HG03196 (cell line): Measurements from ENCODE around the gene TOX2.

Source experiments
- ATAC-seq: cut with Tn5 transposase; IDR thresholded peaks from one replicate; pipeline ENCODE4 v1.9.1; 2021; ENCODE audit not compliant: unreplicated experiment

TOX2 gene

DNA sequence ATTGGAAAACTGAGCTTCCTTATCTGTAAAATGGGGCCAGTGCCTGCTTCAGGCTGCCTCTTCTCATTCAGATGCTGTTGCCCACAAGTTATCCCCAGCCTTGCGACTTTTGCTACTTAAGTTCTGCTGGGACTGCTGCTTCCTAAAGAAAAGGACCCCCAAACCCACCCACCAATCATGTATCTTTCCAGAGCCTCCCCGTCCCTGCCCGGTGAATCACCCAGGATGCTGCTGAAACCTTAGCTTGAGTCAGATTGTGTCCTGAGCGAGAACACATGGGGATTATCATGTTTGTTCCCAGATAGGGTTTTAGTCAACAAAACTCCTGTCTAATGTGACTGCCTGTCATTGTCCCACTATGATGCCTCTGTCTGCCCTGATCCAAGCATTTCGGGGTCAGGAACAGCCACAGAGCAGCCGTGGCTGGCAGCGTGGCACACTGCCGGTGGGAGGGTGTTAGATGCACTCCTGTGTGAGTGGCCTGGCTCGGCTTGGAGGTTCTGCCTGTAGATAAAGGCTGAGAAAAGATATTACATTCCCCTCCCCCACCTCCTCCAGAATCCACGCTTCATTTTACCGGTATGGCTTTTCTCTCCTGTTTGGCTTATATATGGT, 79.9 kb downstream of the TOX2 start:
- ATAC-seq = no peak

DNA sequence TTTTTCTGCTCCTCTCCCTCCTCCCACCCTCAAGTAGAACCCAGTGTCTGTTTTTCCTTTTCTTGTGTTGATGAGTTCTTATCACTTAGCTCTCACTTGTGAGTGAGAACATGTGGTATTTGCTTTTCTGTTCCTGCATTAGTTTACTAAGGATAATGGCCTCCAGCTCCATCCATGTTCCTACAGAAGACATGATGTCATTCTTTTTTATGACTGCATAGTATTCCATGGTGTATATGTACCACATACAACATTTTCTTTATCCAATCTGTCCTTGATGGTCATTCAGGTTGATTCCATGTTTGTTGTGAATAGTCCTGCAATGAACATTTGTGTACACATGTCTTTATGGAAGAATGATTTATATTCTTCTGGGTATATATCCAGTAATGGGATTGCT, 81.0 kb downstream of the TOX2 start:
- no peak for ATAC-seq

DNA sequence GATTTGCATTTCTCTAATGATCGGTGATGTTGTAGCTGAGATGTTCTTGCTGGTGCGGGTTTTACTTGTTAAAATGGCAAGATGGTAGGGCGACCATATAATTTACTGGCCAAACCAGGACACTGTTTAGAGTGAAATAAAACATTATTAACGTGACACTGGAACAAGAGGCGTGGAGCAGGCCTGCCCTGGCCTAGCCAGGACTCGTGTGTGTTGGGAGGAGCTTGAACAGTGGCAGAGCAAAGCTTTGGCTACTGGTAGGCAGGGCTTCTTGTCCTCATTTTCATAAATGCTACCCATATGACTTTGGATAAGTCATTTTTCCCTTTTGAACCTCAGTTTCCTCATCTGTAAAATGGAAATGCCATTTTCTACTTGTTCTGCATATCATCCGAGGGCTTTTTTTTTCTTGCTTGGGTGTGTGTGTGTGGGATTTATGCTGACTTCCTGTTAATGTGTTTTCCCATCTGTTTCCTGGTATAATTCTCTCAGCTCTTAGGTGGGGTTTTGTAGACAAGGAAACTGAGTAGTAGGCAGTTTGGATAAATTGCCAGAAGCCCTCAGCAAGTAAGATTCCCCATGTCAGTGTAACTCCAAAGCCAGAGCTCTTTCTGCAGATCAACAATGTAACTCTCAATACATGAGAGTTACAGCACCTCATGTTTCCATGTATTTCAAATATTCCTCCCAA, 81.7 kb downstream of the TOX2 start:
- ATAC-seq = no peak

GRCh38 chr20:43999848-44000247, 85.2 kb downstream of the TOX2 start:
- ATAC-seq = no peak

DNA sequence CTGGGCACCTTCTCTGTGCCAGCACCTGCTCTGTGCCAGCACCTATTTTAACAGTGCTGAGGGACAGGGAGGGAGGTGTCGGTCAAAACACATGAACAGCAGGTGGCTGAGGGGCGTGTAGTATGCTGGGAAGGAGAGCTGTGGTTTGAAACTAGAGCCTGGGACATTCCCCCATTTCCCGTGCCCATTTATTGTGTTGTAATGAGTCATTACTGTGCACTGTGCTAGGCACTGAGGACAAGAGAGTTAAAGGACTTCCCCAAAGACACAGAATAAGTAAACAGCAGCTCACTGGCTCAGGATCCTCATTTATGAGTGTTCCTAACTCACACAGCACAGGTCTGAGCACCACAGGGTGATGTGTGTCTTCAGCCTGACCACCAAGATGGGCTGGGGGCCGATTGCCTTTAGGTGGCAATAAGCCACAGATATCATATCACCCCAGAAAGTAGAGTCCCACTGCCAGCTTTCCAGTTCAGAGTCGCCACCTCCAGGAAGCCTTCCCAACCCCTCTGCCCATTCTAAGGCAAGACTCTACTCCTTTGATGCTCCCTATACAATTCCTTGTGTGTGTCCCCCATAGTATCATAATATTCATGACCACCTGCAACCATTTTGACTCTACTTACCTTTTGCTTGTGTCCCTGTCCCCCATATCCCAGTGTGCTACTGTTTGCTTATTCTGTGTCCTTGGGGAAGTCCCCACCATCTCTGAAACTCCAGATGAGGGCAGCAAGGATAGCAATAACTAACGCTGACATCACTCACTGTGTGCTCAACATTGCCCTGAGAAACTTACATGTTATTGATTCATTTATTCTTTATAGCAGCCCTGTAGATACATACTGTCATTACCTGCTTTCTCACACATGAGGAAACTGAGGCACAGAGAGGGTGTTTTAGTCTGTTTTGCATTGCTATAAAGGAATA, 87.3 kb downstream of the TOX2 start:
- ATAC-seq = no peak

DNA sequence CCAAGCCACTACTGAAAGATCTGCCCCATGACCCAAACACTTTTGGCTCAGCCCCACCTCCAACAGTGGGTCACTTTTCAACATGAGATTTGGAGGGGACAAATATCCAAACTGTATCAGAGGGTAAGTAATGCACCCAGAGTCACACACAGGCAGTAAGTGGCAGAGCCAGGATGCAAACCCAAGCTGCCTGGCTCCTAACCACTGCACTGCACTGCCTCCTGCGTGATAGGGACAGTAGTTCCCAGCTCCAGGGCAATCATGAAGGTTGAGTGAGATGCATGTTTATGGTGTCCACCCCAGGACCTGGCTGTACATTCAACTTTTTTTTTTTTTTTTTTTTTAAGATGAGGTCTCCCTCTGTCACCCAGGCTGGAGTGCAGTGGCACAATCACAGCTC, 88.2 kb downstream of the TOX2 start:
- no peak for ATAC-seq

DNA sequence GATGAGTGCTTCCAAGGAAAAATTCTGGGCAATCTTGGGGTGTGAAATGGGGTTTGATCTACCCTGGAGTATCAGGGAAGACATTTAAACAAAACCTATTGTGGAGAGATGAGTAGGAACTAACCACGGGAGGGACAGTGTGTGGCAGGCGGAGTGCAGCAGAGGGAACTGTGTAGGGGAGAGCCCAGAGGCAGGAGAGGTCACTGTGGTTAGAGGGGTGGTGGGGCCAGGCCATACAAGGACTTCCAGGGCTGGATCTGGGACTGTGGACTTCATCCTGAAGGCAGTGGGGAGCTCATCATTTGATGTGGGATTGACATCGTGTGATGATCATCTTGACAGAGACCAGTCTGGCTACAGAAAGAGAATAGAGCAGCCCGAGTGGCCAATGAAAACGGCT, 89.0 kb downstream of the TOX2 start:
- no peak for ATAC-seq

- ATAC-seq = no peak
These were observed 89.8 kb downstream of the TOX2 start for GRCh38 chr20:44004306-44004915.

DNA sequence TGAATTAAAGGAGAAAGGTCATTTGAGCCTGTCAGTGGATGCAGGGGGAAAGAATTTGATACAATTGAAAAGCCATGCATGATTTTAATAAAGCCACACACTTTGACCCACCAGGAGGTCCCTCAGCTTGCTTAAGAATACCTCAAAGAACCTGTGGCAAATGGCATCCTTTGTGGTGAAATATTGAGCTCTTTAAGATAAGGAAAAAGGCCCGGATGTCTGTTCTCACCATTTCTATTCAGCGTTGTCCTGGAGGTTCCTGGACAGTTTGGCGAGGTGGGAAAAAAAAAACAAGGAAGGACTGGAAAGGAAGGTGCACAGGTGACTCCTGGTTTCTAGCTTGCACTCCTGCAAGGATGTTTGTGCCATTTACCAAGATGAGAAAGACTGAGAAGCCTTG, 91.0 kb downstream of the TOX2 start:
- ATAC-seq = no peak

DNA sequence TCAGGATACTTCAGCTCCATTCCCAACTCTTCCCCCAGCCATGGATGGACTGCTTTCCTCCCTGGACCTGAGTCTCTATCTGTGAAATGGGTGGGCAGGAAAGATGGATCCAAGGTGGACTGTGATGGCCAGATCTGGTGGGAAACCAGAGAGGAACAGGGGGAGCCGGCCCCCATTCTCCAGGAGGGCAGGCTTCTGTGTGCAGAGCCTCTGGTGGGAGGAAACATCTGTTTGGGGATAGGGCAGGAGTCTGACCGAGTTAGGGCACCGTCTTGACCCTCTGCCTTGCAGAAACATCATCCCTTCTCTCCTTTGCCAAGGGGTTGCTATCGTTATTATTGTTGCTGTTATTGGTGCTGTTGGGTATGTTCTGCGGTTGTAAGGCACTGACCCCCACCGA, 91.5 kb downstream of the TOX2 start:
- no peak for ATAC-seq

- ATAC-seq = no peak
These were observed 91.9 kb downstream of the TOX2 start for GRCh38 chr20:44006578-44006977.

DNA sequence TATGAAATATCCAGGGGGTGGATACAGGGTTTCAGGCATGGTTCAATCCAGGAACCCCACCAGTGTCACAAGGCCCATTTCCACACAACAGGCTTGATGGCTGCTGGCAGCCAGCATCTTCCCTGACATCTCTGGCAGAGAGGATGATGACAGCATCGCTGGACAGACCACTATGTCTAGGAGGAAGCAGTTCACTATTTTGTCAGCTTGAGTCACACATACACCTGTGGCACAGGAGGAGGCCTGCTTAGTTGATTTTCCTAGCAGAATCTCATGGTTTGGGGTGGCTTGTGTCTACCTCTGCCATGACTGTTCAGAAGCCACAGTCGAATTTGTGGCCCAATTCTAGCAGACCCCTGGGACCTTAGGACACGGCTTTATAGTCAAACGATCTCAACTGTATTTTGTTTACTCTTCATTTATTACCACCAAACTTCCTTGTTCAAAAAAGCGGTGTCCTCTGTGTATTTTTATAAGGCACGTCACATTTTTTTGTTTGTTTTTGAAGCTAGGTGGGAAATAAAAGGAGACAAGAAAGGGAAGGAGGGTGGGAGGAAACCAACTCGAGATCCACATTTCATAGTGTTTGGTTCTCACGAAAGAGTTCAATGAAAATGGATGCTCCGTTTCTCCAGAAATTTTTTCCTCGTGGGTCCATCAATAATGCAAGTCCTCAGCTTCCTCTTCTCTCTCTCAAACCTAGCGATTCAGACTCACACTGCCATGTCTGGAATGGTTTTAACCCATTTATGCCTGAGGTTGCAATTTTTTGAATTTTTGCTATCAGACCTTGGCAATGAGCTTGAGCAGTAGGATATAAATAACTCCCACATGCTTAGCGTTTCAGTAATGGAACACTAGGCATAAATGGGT, 94.4 kb downstream of the TOX2 start:
- ATAC-seq = no peak

DNA sequence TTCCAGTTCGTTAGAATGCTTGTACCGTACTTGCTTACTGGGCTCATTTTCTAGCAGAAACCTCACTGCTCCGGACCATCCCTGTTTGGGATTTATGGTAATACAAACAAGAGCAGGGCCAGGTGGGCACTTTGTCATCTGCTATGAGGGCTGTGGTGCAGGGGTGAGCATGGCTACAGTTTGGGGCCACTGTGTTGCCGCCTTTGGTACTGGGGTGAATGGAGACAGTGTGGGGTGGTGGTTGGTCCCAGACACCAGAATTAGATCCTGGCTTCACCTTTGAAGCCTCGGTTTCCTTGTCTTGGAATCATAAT, 95.0 kb downstream of the TOX2 start:
- ATAC-seq = no peak

- no peak for ATAC-seq
These were observed 95.6 kb downstream of the TOX2 start for GRCh38 chr20:44010162-44010704.

- no peak for ATAC-seq
These were observed 96.7 kb downstream of the TOX2 start for GRCh38 chr20:44011251-44011940.

DNA sequence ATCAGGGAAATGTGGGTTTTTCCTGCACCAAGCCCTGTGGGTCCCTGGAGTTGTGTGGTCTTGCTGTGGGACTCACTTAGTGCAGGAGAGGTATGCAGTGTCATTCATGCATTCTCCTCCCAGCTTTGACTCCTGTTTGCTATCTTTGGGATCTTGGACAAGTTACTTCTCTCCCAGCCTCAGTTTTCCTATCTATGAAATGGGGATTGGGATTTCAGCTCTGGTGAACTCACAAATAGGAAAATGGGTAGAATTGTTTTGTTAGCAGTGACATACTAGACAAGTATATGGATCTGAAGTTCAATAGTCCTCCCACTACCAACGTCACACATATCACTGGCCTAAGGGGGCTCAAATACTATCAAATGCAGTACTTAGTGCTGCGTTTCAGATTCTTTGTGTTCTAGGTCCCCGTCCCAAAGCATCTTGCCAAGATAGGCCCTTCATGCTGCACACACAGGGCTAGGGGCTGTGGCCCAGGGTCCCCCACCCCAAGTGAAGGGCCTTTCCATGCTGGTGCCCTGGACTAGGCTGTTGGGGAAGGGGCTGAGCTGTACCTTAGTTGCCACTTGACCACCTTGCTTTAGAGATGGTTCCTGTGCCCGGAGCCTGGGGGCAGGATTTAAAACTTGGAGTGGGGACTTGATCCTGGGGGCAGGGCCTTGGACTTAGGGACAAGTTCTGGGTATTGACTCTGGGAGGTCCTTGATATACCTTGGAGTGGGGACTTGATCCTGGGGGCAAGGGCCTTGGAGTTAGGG, 98.0 kb downstream of the TOX2 start:
- no peak for ATAC-seq

GRCh38 chr20:44014807-44015732, 100.4 kb downstream of the TOX2 start:
- no peak for ATAC-seq

GRCh38 chr20:44015733-44016103, 101.1 kb downstream of the TOX2 start:
- ATAC-seq = no peak
